HG02642 (cell line): ENCODE results near the gene TBX1.

ENCODE experiments used
- ATAC-seq: cut with Tn5 transposase; IDR thresholded peaks from one replicate; pipeline ENCODE4 v1.9.1; 2021; ENCODE audit warnings: mild to moderate bottlenecking; ENCODE audit not compliant: unreplicated experiment, poor library complexity

TBX1 gene

DNA sequence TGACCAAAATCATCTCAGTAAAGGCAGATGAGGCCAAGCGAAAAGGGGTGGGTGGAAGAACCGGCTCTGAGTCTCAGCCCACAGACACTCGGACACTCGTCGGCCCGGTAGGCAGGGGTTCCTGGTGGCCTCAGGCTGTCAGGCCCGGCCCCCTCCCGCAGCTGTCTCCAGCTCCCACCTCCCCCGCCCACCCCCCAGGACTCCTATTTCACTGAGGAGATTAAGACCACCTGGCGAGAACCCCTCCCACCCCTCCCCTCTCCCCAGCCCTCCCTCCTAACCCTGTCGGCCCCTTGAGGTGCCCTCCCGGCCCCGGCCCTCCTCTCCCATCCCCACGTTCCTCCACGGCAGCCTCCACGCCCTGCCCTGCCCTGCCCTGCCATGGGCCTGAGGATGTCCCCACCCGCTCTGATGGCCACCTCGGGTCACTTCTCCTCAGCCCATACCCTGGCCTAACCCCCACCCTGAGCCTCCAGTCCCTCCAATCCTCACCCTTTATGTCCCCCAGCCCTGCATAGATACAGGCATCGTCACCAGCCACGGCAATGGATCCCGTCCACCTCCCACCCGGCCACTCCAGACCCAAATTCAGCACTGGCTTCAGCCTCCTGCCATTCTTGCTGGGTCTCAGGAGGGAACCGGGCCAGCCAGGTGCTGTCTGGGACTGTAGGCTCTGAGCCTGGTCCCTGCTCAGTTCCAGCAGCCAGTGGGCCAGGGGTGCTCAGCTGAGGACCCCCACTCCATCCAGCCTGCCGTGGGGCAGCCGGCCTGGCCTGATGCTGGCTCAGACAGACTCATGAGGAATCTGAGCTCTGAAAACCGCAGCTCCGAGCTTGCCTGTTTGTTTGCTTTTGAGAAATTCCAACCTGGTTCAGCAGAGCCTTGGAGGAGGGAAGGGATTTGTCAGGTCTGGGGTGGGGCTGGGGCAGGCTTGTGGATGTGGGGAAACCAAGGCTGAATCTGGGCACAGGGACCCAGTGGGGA lies 9.8 kb upstream of the TBX1 start:
- ATAC-seq, result no peak

DNA sequence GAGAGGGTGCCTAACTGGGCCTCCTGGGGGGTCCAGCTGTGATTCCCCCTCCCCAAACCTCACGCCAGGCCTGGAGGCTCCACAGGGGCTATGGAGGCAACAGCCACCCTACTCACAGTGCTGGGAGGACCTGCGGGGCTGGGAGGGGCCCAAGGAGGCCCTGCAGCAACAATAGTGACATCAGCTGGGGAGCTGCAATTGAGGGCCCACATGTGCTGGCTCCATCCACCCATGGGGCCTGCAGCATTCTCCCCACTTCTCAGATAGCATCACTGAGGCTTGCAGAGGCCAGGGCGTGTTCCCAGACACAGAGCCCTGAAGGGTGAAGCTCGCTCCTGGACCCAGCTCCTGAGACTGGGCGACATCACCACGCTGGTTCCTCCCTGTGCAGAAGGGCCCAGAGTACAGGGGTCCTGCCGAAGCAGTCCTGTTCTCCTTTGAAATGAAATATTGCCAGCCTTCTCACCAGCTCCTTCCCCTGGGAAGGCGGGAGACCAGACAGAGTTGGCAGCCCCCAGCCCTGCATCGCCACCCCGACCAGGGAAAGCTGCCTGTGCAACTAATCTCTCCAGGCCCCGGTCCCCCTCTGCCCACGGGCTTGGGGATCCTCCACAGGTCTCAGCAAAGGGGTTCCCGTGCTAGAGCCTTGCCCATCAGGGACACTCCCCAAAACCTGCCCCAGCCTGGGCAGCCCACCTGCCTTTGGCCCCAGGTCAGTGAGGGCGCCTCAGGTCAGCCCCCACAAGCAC lies 8.9 kb upstream of the TBX1 start:
- no peak for ATAC-seq

DNA sequence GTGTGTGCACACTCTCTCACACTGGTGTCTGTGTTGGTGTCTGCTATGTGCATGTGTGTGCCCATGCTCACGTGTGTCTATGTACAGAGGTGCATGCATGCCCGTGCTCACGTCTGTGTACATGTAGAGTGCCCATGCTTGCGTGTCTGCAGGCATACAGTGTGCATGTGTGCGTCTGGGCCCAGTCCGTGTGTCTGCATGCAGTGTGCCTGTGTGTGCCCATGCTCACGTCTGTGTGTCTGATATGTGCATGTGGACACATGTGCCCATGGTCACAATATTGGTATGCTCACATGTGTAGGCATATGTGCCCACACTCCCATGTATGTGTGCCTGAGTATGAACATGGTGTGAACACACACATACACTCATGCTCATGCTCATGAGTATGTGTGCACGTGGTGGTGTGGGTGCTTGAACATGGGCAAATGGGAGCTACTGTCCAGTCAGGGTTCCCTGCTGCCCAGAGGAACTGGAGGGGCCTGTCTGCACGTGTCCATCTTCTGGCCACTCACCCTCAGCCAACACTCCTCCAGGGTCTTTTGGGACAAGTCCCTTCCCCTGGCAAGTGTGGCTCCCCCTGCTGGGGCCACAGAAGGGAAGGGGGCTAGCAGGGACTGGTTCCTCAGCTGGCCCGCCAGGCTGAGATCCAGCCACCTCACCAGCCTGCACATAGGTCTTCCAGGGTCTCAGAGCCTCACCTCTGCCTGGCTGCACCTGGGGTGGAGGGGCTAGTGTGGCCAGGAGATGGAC lies 7.3 kb upstream of the TBX1 start:
- no peak for ATAC-seq

DNA sequence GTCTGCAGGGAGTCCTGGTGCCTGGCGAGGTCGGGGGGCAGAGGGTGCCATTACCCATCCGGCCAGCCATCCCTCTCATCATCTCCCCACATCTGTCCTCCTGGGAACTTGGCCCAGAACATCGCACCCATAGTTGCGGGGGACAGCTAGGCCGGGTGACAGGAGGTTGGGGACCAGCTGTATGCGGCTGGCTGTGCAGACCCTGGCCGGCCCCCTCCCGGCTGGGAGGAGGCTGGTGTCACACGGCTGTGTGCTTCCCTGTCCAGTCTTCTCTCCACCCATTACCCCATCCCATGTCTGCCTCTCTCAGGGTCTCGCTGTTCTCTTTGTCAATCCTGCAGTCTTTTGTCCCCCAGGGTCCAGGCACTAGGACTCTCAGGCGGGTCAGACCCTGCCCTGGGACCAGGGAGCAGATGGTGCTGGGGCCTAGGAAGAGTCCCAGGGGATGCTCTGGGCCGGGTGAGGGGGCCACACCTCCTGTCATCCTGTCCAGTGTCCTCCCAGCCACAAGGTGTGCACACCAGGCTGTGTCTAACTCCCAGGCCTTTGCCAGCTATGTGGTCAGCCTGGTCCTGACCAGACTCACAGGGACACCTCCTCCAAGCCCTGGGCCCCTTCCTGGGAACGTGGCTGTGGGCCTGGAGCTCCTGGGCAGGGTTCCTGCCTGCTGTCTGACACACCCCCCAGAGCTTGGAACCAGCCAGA lies 6.4 kb upstream of the TBX1 start:
- ATAC-seq, result no peak

DNA sequence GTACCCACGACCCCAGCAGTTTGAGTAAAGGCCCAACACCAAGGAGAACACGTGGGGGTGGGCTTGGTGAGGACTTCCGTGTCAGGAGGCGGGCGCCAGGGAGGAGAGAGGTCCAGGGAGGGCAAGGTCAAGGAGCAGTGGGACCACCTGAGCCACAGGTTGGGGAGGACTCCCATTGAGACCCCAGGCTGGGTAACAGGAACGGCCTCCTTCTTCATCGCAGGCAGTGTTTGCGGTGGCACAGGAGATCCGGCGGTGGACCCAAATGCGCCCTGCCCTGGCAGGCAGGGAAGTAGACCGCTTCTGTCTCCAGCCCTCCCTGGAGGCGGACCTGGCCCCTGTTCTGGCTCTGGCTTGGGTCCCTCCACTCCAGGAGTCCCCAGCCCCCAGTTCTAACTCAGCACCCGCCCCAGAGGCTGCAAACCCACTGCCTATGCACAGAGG lies 5.9 kb upstream of the TBX1 start:
- no peak for ATAC-seq

DNA sequence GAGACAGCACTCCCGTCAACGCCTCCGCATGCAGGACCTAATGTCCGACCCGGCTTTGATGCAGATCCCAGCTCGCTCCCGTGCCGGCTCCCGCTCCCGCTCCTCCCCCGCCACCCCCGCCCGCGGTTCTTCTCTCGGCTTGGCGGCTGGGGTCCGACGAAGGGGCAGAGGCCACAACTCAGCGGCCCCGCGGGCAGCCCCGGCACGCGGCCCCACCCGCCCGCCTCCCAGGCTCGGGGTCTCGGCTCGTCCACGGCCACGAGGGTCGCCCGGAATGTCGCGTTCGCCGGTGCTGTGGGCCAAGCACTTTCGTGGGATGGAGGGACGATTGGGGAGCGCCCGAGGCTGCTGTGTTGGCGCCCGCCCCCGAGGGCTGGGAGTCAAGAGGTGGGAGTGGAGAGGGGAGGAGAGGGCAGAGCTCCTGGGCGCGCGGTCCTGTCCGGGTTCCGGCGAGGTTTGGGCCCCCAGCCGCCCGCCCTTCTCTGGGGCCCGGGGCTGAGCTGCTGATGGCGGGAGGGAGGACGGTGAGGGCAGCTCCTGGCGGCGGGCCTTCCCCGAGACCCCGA lies 5.3 kb upstream of the TBX1 start:
- no peak for ATAC-seq

DNA sequence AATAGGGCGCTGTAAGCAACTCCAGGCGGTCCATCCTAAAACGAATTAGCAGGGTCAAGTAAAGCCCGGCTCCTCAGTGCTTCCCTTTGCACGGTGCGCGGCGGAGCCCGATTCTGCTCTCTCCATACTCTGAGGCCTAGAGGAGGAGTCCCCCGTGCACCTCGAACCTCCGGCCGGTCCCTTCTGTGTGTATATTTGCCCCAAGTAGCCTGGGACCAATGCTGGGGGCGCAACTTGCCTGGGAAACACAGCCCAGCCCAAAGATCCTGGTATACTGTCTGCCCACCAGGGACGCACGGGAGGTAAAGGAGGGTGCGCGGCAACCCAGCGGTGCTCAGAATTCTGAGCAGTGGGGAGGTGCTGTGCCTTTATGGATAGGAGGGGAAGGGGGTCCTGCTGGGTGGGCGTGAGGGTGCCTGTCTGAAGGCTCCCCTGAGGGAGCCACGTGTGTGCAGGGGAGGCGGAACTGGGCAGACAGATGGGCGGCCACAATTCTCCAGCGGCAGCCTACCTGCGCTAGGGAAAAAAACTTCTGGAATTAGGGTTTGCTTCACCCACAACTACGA lies 4.8 kb upstream of the TBX1 start:
- no peak for ATAC-seq

DNA sequence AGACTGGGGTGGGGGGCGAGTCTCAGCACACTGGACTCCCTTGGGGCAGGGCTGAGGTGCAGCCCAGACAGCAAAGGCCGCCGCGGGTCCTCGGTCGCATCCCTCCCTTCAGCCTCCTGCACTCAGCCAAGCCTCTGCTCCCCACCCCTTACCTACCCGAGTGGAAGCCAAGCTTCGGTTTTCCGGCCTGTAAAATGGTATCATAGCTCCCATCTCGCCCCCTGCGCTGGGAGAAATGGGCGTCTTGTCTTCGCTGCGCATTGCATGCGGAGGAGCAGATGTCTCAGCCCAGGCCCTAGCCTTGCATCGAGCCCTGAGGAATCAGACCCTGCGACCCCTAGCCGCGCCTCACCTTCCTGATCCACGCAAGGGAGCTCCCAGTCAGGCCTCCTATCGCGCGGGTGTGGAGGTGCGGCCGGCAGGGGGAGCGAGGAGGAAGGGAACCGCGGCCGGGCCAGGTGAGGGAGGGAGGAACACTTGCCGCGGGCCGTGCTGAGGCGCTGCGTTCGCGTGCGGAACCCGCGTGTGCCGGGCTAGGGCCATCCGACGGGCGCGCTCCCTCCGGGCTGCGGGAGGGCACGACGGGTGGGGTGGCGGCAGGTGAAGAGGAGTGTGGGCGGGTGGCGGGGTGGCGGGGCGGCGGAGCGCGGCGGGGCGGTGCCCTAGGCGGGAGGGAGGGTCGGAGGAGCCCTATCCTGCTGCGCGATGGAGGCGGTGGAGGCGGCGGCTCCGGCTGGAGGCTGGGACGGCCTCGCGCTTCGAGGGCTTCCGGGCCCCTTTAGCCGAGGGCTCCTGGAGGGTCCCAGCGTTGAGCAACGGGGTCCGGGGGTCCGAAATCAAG lies 4.1 kb upstream of the TBX1 start:
- ATAC-seq, result no peak

DNA sequence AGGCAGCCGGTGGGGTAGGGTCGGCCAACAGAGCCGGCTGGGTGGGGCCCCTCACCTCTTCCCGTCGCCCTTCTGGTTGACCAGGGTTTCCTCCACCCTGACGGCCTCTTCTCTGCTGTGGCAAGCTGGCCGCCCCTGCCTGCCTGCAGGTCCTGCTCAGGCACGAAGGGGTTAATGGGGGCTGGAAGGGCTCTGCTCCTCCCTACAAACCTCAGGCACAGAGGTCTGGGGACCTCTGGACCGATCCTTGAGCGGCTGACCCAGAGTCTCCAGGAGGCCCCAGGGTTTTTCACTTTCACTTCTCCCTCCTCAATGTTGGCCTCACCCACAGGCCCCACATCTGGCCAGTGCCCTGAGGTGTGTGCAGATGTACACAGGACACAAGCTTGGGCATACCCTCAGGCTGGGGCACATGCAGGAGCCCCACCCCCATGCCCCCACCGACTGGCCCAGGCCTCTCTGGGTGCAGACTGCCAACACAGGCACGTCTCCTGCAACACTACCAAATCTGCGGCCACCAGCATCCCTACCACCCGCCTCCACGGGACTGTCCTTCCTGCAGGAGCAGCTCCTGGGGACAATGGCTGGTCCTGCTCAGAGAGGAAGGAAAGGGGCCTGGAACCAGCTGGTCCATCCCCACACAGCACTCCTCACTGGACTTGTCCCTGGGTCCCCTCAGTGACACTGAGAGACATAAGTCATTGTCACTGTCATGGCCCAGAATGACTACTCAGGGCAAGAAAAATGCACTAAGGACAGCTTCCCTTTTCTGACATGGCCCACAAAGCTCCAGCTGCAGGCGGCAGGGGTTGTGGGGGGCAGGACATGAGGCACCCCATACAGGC lies 3.2 kb upstream of the TBX1 start:
- ATAC-seq, result no peak

DNA sequence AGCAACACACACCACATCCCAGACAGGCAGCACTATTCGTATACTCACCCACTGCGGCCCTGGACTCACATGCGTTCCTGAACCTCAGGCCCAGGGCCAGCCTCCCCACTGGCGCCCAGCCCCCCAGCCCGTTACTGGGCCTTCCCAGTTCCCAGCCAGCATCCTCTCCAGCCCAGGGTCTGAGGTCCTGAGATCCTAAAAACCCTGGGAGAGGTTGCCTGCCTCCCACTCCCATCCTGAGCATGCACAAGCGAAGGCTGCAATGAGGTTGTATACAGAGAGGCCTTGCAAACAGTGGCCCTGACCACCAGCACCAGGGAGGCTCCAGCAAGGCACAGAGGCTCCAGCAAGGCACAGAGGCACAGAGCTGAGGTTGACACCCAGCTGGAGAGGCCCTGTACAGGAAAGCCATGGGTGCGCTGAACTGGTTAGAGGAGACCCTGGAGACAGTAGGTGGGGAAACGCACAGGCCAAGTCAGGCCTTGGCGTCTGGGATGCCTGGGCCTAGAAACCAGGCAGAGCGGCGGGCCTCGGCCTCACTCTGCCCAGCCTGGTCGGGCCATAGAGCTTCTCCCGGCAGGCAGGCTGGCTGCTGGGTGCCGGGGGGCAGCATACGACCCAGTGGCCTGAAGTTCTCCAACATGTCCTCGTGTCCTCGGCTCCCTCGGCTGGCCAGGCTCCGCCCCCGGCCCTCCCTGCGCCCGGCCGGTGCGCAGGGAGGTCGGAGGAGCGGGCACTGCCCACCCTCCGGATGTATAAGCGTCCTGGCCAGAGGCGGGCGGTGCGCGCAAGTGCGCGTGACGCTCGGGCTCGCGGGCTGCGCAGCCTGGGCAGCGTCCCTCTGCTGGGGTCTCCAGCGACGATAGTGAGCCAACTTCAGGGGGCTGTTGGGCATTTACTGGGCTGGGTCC lies 2.3 kb upstream of the TBX1 start:
- ATAC-seq, result no peak

DNA sequence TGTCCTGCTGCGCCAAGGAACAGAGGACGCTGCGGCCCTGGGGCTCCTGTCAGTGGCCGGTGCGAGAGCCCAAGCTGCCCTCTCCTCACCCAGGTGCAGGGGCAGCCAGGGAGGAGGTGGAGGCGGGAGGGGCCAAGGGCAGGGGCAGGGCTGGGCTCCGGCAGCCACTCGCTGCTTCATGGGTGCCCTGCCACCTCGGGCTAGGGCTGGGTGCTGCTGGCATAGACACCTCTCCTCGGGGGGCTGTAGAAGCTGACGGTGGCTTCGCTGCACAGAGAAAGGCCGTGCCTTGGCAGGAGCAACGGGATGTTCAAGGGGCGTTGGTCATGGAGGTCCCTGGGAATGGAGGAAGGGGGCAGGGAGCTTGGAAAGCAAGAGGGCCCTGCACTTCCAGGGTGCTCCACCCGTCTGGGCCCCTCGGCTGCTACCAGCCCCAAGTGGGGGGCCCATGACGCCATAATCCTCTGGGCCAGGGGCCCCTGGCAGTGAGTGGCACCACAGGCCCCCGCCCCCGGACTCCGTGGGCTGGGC lies 1.6 kb upstream of the TBX1 start:
- no peak for ATAC-seq

DNA sequence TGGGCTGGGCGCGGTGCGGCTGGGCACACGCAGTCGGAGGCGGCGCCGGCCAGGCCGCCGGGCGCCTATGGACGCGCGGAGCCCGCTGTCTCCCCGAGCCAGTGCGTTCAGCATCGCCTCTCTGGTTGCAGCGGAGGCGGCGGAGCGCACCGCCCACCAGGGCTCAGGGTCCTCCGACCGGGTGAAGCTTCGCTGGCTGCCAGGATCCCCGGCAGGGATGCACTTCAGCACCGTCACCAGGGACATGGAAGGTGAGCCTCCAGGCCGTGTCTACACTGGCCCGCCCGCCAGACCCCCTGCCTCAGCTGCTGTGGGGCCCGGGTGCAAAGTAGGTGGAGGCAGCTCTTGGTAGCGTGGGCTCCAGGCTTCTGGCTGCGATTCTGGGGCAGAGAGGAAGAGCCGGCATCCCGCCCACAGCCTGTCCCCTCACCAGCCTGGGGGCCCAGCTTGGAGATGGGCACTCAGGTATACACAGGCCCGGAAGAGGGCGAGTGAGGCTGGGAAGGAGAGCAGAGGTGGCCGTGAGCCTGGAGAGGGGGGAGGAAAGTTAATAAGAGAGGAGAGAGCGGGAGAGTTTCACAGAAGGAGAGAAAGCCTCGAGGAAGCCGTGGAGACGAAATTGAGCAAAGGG lies 1.0 kb upstream of the TBX1 start:
- no peak for ATAC-seq

DNA sequence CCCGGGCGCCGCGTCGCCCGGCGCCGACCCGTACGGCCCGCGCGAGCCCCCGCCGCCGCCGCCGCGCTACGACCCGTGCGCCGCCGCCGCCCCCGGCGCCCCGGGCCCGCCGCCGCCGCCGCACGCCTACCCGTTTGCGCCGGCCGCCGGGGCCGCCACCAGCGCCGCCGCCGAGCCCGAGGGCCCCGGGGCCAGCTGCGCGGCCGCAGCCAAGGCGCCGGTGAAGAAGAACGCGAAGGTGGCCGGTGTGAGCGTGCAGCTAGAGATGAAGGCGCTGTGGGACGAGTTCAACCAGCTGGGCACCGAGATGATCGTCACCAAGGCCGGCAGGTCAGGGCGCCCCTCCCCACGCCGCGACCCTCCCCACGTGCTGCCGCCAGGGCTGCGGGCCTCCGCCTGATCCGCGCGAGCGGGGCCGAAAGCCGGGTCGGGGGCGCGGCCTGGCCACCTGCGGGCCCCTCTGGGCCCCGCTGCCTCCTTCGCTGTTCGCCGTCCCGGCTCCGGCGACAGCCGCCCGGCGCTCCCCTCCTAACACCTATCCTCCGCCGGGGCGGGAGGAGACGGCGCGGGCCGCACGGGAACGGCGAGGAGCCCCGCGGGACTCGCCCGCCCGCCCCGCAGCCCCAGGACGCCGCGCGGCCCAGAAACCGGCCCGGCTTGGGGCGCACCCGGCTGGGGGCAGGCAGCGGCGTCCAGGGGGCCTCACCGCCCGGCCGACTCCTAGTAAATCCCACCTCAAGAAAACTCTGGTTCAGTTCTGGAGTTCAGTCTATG lies 560 bp downstream of the TBX1 start:
- ATAC-seq, result no peak

DNA sequence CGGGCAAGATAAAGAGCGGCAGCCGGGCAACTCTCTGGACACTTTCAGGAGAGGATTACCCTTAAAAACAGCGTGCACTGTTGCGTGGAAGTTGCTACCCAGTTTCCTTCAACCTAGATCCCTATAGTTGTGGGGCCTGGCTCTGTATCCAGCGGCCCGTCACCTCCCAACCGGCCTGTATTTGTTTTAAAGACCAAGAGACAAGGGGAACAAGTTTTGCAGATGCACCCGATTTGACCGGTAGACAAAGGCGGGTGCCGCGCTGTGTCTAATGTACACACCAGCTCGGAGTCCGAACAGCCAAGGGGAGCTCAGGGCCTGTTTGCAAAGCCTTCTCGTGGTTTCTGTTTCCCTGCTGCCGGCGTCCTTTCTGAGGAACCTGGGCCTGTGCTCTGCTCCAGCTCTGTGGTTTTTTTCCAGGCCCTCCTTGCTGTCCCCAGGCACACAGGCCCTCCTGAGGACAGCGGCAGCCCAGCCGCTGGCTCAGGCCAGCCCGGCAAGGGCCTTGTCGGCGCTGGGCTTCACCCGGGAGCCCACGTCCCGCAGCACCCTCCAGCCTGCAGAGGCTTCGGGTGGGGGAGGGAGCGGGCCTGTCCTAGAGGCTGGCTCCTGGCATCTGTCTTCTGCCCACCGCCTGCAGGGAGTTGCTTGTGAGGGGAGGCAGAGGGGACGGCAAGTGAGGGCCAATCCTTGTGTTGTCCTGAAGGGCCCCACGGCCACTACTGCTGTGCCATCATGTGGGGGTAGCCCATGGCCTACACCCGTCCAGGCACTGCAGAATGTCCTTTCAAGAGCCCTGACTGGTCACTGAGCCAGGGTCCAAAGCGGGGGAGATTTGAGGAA lies 1.4 kb downstream of the TBX1 start:
- no peak for ATAC-seq
